Natural killer cell treated with Interleukin-12 subunit alpha and Interleukin-12 subunit beta and Interleukin-15 and Interleukin-18, amount 100 ng/mL, for 72 hours (primary cell): ENCODE results near the gene CR1L. TPM values are rescaled to one million over a fixed set of nuclear protein-coding genes. Genes with fewer than 3 reads are reported as not detected.
A peak's percentile ranks its signal among the peaks of the same experiment; 100 is the strongest.
"Not testable (repeated sequence)": the region's sequence is repeated elsewhere in the genome, so short reads cannot be mapped to it uniquely, and the experiment has no call there.

ENCODE experiments used
- ATAC-seq, 2 donors: fragments of 150-1000 bp; cut with Tn5 transposase in 1 of 2; sonication (Bioruptor Pico), chemical (Tn5 transposase) in 1 of 2; 2 replicates each; pipeline ENCODE4 v1.10.0; 2021
- DNase-seq: peaks from one replicate; pipeline ENCODE4 v3.0.0; 2022; ENCODE audit warnings: low spot score
- H3K27ac Mint-ChIP-seq, 2 donors: 1 replicate in 1 of 2; 2 replicates in 1 of 2; pipeline ENCODE4 v1.8.0; 2022; ENCODE audit warnings: mixed read lengths in 2 of 2, mild to moderate bottlenecking in 1 of 2, moderate library complexity in 1 of 2
- H3K27me3 Mint-ChIP-seq, 2 donors: 1 replicate in 1 of 2; 2 replicates in 1 of 2; pipeline ENCODE4 v1.8.0; 2022; ENCODE audit warnings: mixed read lengths in 2 of 2
- H3K36me3 Mint-ChIP-seq: one replicate; pipeline ENCODE4 v1.8.0; 2022; ENCODE audit warnings: mixed read lengths
- H3K4me1 Mint-ChIP-seq, 2 donors: 1 replicate in 1 of 2; 2 replicates in 1 of 2; pipeline ENCODE4 v1.8.0; 2022; ENCODE audit warnings: low read depth in 2 of 2, mixed read lengths in 2 of 2, mild to moderate bottlenecking in 1 of 2
- H3K4me3 Mint-ChIP-seq: one replicate; pipeline ENCODE4 v1.8.0; 2022; ENCODE audit warnings: mixed read lengths
- H3K9me3 Mint-ChIP-seq: 2 replicates; pipeline ENCODE4 v1.8.0; 2022; ENCODE audit warnings: mixed read lengths
- total RNA-seq, 2 donors: library from RNA; stranded (reverse); gene quantifications; one replicate each; pipeline ENCODE4 v1.2.3, GENCODE V29; 2022

Gene CR1L
- total RNA-seq, 2 donors from 2014 or later: not detected

- H3K9me3 Mint-ChIP-seq: no peaks in the 10 kb centered on the region
- peak overlapping the region; percentile 100 for H3K4me3 Mint-ChIP-seq
- ATAC-seq (no peak), DNase-seq (no peak)
- H3K27me3 Mint-ChIP-seq: peaks cover 0 to 4% of the 10 kb centered on the region in 2 donors
- H3K36me3 Mint-ChIP-seq: no peaks in the 10 kb centered on the region
- peaks cover 28 to 44% of the 10 kb centered on the region in 2 donors for H3K4me1 Mint-ChIP-seq
- peak overlapping the region; percentile 94 to 95 for H3K27ac Mint-ChIP-seq
Observed at GRCh38 chr1:207750631-207751305, 105.8 kb downstream of the CR1L start.

GRCh38 chr1:207751463-207751789, 106.5 kb downstream of the CR1L start:
- H3K4me1 Mint-ChIP-seq: peaks cover 32 to 51% of the 10 kb centered on the region in 2 donors
- not testable (repeated sequence) for H3K27me3 Mint-ChIP-seq, H3K9me3 Mint-ChIP-seq, H3K36me3 Mint-ChIP-seq, DNase-seq, ATAC-seq
- peak overlapping the region; percentile 94 to 95 for H3K27ac Mint-ChIP-seq
- peak overlapping the region; percentile 100 for H3K4me3 Mint-ChIP-seq

- peak within 1 kb of the TSS; percentile 94 to 95 for H3K27ac Mint-ChIP-seq
- DNase-seq (peak; percentile 98), ATAC-seq (peak; percentile 100)
- peak within 1 kb of the TSS; percentile 100 for H3K4me3 Mint-ChIP-seq
- no peaks in the 10 kb centered on the region for H3K36me3 Mint-ChIP-seq
- peaks cover 0 to 4% of the 10 kb centered on the region in 2 donors for H3K27me3 Mint-ChIP-seq
- H3K4me1 Mint-ChIP-seq: peaks cover 34 to 56% of the 10 kb centered on the region in 2 donors
- H3K9me3 Mint-ChIP-seq: no peaks in the 10 kb centered on the region
Observed at GRCh38 chr1:207751790-207752455, 107.0 kb downstream of the CR1L start, which contains the start of gene CD46. TSS of gene CD46 (plus strand) at chr1:207752054. CDS start at chr1:207752213, 159 bp downstream.

GRCh38 chr1:207752456-207752998, 107.6 kb downstream of the CR1L start:
- H3K27me3 Mint-ChIP-seq: peaks cover 0 to 3% of the 10 kb centered on the region in 2 donors
- H3K4me1 Mint-ChIP-seq: peaks cover 35 to 57% of the 10 kb centered on the region in 2 donors
- peak overlapping the region; percentile 100 for H3K4me3 Mint-ChIP-seq
- DNase-seq (peak; percentile 70), ATAC-seq (peak; percentile 1 to 9)
- H3K36me3 Mint-ChIP-seq: no peaks in the 10 kb centered on the region
- peak overlapping the region; percentile 94 to 95 for H3K27ac Mint-ChIP-seq
- H3K9me3 Mint-ChIP-seq: no peaks in the 10 kb centered on the region

GRCh38 chr1:207753611-207754010, 108.7 kb downstream of the CR1L start:
- H3K4me1 Mint-ChIP-seq: peaks cover 39 to 65% of the 10 kb centered on the region in 2 donors
- no peak for DNase-seq
- peaks cover 8% of the 10 kb centered on the region for H3K36me3 Mint-ChIP-seq
- no peaks in the 10 kb centered on the region for H3K9me3 Mint-ChIP-seq
- no peaks in the 10 kb centered on the region for H3K27me3 Mint-ChIP-seq
- no peak for ATAC-seq
- no peak overlapping the region for H3K27ac Mint-ChIP-seq
- H3K4me3 Mint-ChIP-seq: peak overlapping the region; percentile 100

- Mint-ChIP-seq H3K27ac (no peak overlapping the region), H3K4me3 (no peak overlapping the region)
- no peak for DNase-seq
Observed at GRCh38 chr1:207754011-207754410, 109.1 kb downstream of the CR1L start.

GRCh38 chr1:207754974-207755700, 110.2 kb downstream of the CR1L start:
- Mint-ChIP-seq H3K4me1 (peaks cover 39 to 65% of the 10 kb centered on the region in 2 donors), H3K4me3 (no peak overlapping the region), H3K36me3 (peaks cover 10% of the 10 kb centered on the region), H3K9me3 (no peaks in the 10 kb centered on the region), H3K27ac (peak overlapping the region; percentile 14 to 24), H3K27me3 (no peaks in the 10 kb centered on the region)
- DNase-seq: no peak
- no peak for ATAC-seq

More at GRCh38 chr1:207754011-207754410, 109.1 kb downstream of the CR1L start:
- Mint-ChIP-seq H3K36me3 (peaks cover 10% of the 10 kb centered on the region), H3K9me3 (no peaks in the 10 kb centered on the region), H3K4me1 (peaks cover 39 to 65% of the 10 kb centered on the region in 2 donors), H3K27me3 (no peaks in the 10 kb centered on the region)
- ATAC-seq: no peak

GRCh38 chr1:207755846-207756693, 111.1 kb downstream of the CR1L start:
- ATAC-seq (no peak), DNase-seq (no peak)
- Mint-ChIP-seq H3K4me3 (no peak overlapping the region), H3K27me3 (no peaks in the 10 kb centered on the region), H3K4me1 (peaks cover 37 to 63% of the 10 kb centered on the region in 2 donors), H3K9me3 (no peaks in the 10 kb centered on the region), H3K27ac (peak overlapping the region; percentile 14 to 24), H3K36me3 (peaks cover 16% of the 10 kb centered on the region)

- Mint-ChIP-seq H3K27ac (no peak overlapping the region), H3K4me3 (no peak overlapping the region), H3K36me3 (peaks cover 42% of the 10 kb centered on the region), H3K9me3 (no peaks in the 10 kb centered on the region), H3K27me3 (no peaks in the 10 kb centered on the region), H3K4me1 (peaks cover 6 to 8% of the 10 kb centered on the region in 2 donors)
- no peak for DNase-seq
- no peak for ATAC-seq
Observed at GRCh38 chr1:207762622-207763021, 117.7 kb downstream of the CR1L start.

- H3K27me3 Mint-ChIP-seq: no peaks in the 10 kb centered on the region
- no peak for DNase-seq
- H3K9me3 Mint-ChIP-seq: no peaks in the 10 kb centered on the region
- no peak overlapping the region for H3K4me3 Mint-ChIP-seq
- no peak overlapping the region for H3K27ac Mint-ChIP-seq
- no peak for ATAC-seq
- peaks cover 39% of the 10 kb centered on the region for H3K36me3 Mint-ChIP-seq
- peaks cover 5 to 6% of the 10 kb centered on the region in 2 donors for H3K4me1 Mint-ChIP-seq
Observed at GRCh38 chr1:207763091-207763490, 118.2 kb downstream of the CR1L start.

- Mint-ChIP-seq H3K36me3 (peaks cover 32% of the 10 kb centered on the region), H3K27ac (no peak overlapping the region), H3K4me3 (no peak overlapping the region), H3K27me3 (no peaks in the 10 kb centered on the region), H3K4me1 (peaks cover 0 to 6% of the 10 kb centered on the region in 2 donors), H3K9me3 (no peaks in the 10 kb centered on the region)
- ATAC-seq (no peak), DNase-seq (no peak)
Observed at GRCh38 chr1:207763972-207764371, 119.0 kb downstream of the CR1L start.

- H3K9me3 Mint-ChIP-seq: no peaks in the 10 kb centered on the region
- H3K4me1 Mint-ChIP-seq: peaks cover 0 to 6% of the 10 kb centered on the region in 2 donors
- H3K4me3 Mint-ChIP-seq: no peak overlapping the region
- H3K36me3 Mint-ChIP-seq: peaks cover 39% of the 10 kb centered on the region
- no peak overlapping the region for H3K27ac Mint-ChIP-seq
- ATAC-seq: no peak
- no peak for DNase-seq
- no peaks in the 10 kb centered on the region for H3K27me3 Mint-ChIP-seq
Observed at GRCh38 chr1:207766569-207766968, 121.6 kb downstream of the CR1L start.

GRCh38 chr1:207770514-207770913, 125.6 kb downstream of the CR1L start:
- H3K4me3 Mint-ChIP-seq, H3K27me3 Mint-ChIP-seq, H3K27ac Mint-ChIP-seq, ATAC-seq, DNase-seq, H3K9me3 Mint-ChIP-seq: not testable (repeated sequence)
- H3K4me1 Mint-ChIP-seq: peaks cover 13 to 17% of the 10 kb centered on the region in 2 donors
- H3K36me3 Mint-ChIP-seq: peaks cover 43% of the 10 kb centered on the region
